A549 (cell line): ENCODE data around the gene COLEC12. TPM values are rescaled to one million over a fixed set of nuclear protein-coding genes. Genes with fewer than 3 reads are reported as not detected.

Experiments used
- ATAC-seq, 2 experiments: fragments of 200-7000 bp in 1 of 2; fragments of >200 bp in 1 of 2; cut with Nextera tagmentation in 1 of 2; cut with Tn5 transposase in 1 of 2; 3 replicates each; pipeline versions ENCODE4 v1.8.0 to v1.9.1; 2018 to 2020; ENCODE audit warnings: mild to moderate bottlenecking in 1 of 2, moderate library complexity in 1 of 2
- CTCF ChIA-PET: fragments of 300-600 bp; sonication (Branson Sonifier 250); formaldehyde crosslinking; extraction: SDS; loops from one replicate; lab custom pipeline; 2021; ENCODE audit warnings: antibody characterized with exemption, inconsistent platforms; lab: Yijun Ruan, JAX
- POLR2A ChIA-PET: fragments of 350-600 bp; formaldehyde crosslinking; extraction: SDS; loops from one replicate; lab custom pipeline; 2021; ENCODE audit warnings: antibody characterized with exemption, inconsistent platforms; lab: Yijun Ruan, JAX
- DNase-seq, 2 experiments: peaks; one replicate each; pipeline versions ENCODE4 v3.0.0 to v3.0.0-alpha.2; 2011 to 2016; ENCODE audit warnings: low read depth in 1 of 2, low spot score in 1 of 2
- FAIRE-seq: peaks from 2 replicates; lab custom pipeline; 2011; peaks lifted over from hg19 to GRCh38; lab: Jason Lieb, UNC
- H3K27ac ChIP-seq, 2 experiments: fragments of >200 bp; sonication (Bioruptor Twin); formaldehyde crosslinking; 3 replicates each; pipeline ENCODE4 v1.5.1; 2016 to 2017
- H3K4me1 ChIP-seq: fragments of >200 bp; sonication (Bioruptor Twin); formaldehyde crosslinking; 3 replicates; pipeline ENCODE4 v1.6.1; 2016
- H3K4me2 ChIP-seq: fragments of >200 bp; sonication (Bioruptor Twin); formaldehyde crosslinking; 3 replicates; pipeline ENCODE4 v1.6.1; 2016
- H3K4me3 ChIP-seq: fragments of >200 bp; sonication (Bioruptor Twin); formaldehyde crosslinking; 3 replicates; pipeline ENCODE4 v1.5.1; 2016
- H3K9me3 ChIP-seq: fragments of >200 bp; sonication (Bioruptor Twin); formaldehyde crosslinking; 3 replicates; pipeline ENCODE4 v1.6.1; 2016
- CBX2 ChIP-seq: fragments of 200-600 bp; sonication (generic); IDR thresholded peaks from 2 replicates; pipeline ENCODE4 v1.6.1; 2016; ENCODE audit warnings: low read depth, mild to moderate bottlenecking, borderline replicate concordance
- E2F6 ChIP-seq: IDR thresholded peaks from 2 replicates; pipeline ENCODE4 v1.6.1; 2012; ENCODE audit warnings: low read depth, borderline replicate concordance
- ELK1 ChIP-seq: fragments of 150-350 bp; IDR thresholded peaks from 2 replicates; pipeline ENCODE4 v1.6.1; 2014; ENCODE audit warnings: low read depth, mild to moderate bottlenecking, low read length
- ESRRA ChIP-seq: fragments of 150-350 bp; IDR thresholded peaks from 2 replicates; pipeline ENCODE4 v1.6.1; 2014; ENCODE audit warnings: mild to moderate bottlenecking, low read length, borderline replicate concordance
- FOXS1 ChIP-seq: fragments of 250-450 bp; sonication (Bioruptor Pico); IDR thresholded peaks from 2 replicates; pipeline ENCODE4 v1.5.0; 2020; ENCODE audit warnings: mild to moderate bottlenecking, moderate library complexity
- HES2 ChIP-seq: fragments of >200 bp; sonication (Bioruptor Twin); formaldehyde crosslinking; IDR thresholded peaks from 2 replicates; pipeline ENCODE4 v1.6.1; 2016
- HMGXB4 ChIP-seq: fragments of 250-450 bp; sonication (Bioruptor Pico); IDR thresholded peaks from 2 replicates; pipeline ENCODE4 v1.5.0; 2021; ENCODE audit warnings: mild to moderate bottlenecking, moderate library complexity, borderline replicate concordance
- HOXB5 ChIP-seq: fragments of 250-450 bp; sonication (Bioruptor Pico); IDR thresholded peaks from 2 replicates; pipeline ENCODE4 v1.5.0; 2020; ENCODE audit warnings: mild to moderate bottlenecking, moderate library complexity
- MAZ ChIP-seq: fragments of 150-350 bp; IDR thresholded peaks from 2 replicates; pipeline ENCODE4 v1.6.1; 2014; ENCODE audit warnings: antibody characterized with exemption, low read depth, low read length, borderline replicate concordance
- MYC ChIP-seq: IDR thresholded peaks from 2 replicates; pipeline ENCODE4 v1.6.1; 2012; ENCODE audit warnings: mild to moderate bottlenecking, inconsistent platforms, low read length, improper control_type of control experiment, borderline replicate concordance
- NPAS2 ChIP-seq: fragments of 250-450 bp; sonication (Bioruptor Pico); IDR thresholded peaks from 2 replicates; pipeline ENCODE4 v1.8.0; 2022; ENCODE audit warnings: mild to moderate bottlenecking, moderate library complexity, borderline replicate concordance
- NR3C1 ChIP-seq: fragments of >200 bp; sonication (Bioruptor Twin); formaldehyde crosslinking; IDR thresholded peaks from 3 replicates; pipeline ENCODE4 v1.6.1; 2017
- PHF8 ChIP-seq: fragments of 200-600 bp; sonication (generic); IDR thresholded peaks from 2 replicates; pipeline ENCODE4 v1.6.1; 2016; ENCODE audit warnings: low read depth, mild to moderate bottlenecking, antibody characterized with exemption, moderate library complexity, borderline replicate concordance
- POLR2AphosphoS2 ChIP-seq: conservative IDR thresholded peaks from 2 replicates; pipeline ENCODE4 v1.6.1; 2012; ENCODE audit warnings: low read length, improper control_type of control experiment, inconsistent platforms
- RARB ChIP-seq: fragments of 250-450 bp; sonication (Bioruptor Pico); IDR thresholded peaks from 2 replicates; pipeline ENCODE4 v1.8.0; 2021; ENCODE audit warnings: mild to moderate bottlenecking, moderate library complexity
- RCOR1 ChIP-seq: fragments of 150-350 bp; IDR thresholded peaks from 2 replicates; pipeline ENCODE4 v1.6.1; 2014; ENCODE audit warnings: antibody characterized with exemption, low read length, low read depth
- RFX5 ChIP-seq: fragments of 450-650 bp; IDR thresholded peaks from 2 replicates; pipeline ENCODE4 v1.7.1; 2014; ENCODE audit warnings: antibody characterized with exemption, mild to moderate bottlenecking, moderate library complexity
- SMC3 ChIP-seq: fragments of >200 bp; sonication (Bioruptor Twin); formaldehyde crosslinking; IDR thresholded peaks from 3 replicates; pipeline ENCODE4 v1.6.1; 2018; ENCODE audit warnings: inconsistent platforms
- TP53 ChIP-seq: fragments of 250-450 bp; sonication (Bioruptor Pico); IDR thresholded peaks from 2 replicates; pipeline ENCODE4 v1.5.0; 2021; ENCODE audit warnings: mild to moderate bottlenecking, moderate library complexity
- USF2 ChIP-seq: fragments of 450-650 bp; IDR thresholded peaks from 2 replicates; pipeline ENCODE4 v1.6.1; 2014; ENCODE audit warnings: antibody characterized with exemption
- ZC3H11A ChIP-seq: fragments of 450-650 bp; IDR thresholded peaks from 2 replicates; pipeline ENCODE4 v1.6.1; 2014; ENCODE audit warnings: antibody characterized with exemption, mild to moderate bottlenecking
- ZFP36 ChIP-seq: fragments of 450-650 bp; IDR thresholded peaks from 2 replicates; pipeline ENCODE4 v1.6.1; 2014; ENCODE audit warnings: borderline replicate concordance; ENCODE audit not compliant: partially characterized antibody
- ZNF302 ChIP-seq: fragments of 250-450 bp; sonication (Bioruptor Pico); IDR thresholded peaks from 2 replicates; pipeline ENCODE4 v1.9.0; 2021; ENCODE audit warnings: inconsistent platforms, mild to moderate bottlenecking, moderate library complexity
- WGBS: methylation state at CpG from one replicate; pipeline ENCODE4 v1.1.6; 2017; ENCODE audit errors: missing lambda C conversion rate; 5-methylcytosine and 5-hydroxymethylcytosine counted together
- polyA plus RNA-seq, 4 experiments: library from polyadenylated mRNA; depleted of rRNA in 3 of 4; stranded (reverse); fragments of >200 nt; fragmentation: RNase III in 1 of 4; extraction: RNeasy Plus Mini Kit Qiagen cat#74134 plus additional on column Dnase treatment in 1 of 4; gene quantifications; 2 replicates in 3 of 4; 3 replicates in 1 of 4; pipeline ENCODE4 v1.2.3, GENCODE V29; 2011 to 2017

The COLEC12 gene
- polyA plus RNA-seq, 2 of the 4 experiments (the other 2 are of a cell fraction), result 0.01 TPM; not detected in 1

- TF ChIP-seq FOXS1 (CRISPR knock-in tag), result no peak
Observed at GRCh38 chr18:373780-374179, 126.7 kb downstream of the COLEC12 start (continued).

GRCh38 chr18:371609-371982, 128.9 kb downstream of the COLEC12 start:
- 74% methylated on average over 7 of the region's 7 CpGs for WGBS

GRCh38 chr18:370751-371608, 129.5 kb downstream of the COLEC12 start:
- DNase-seq (no peak), ATAC-seq (no peak), FAIRE-seq (no peak)
- TF ChIP-seq MYC, result no peak
- no peak for TF ChIP-seq POLR2AphosphoS2
- TF ChIP-seq ZC3H11A, result no peak
- TF ChIP-seq MAZ, result no peak
- TF ChIP-seq ESRRA, result no peak
- TF ChIP-seq RCOR1, result no peak
- no peak for TF ChIP-seq RARB
- Histone ChIP-seq H3K27ac (no peak overlapping the region), H3K9me3 (no peaks in the 10 kb centered on the region), H3K4me3 (no peak overlapping the region), H3K4me1 (no peaks in the 10 kb centered on the region), H3K4me2 (no peak overlapping the region)
- 54% methylated on average over 5 of the region's 5 CpGs for WGBS
- POLR2A ChIA-PET, result no interaction called here
- CTCF ChIA-PET, result no interaction called here

More at GRCh38 chr18:371609-371982, 128.9 kb downstream of the COLEC12 start:
- no peaks in the 10 kb centered on the region for H3K9me3 ChIP-seq
- ATAC-seq, result no peak
- no peak for TF ChIP-seq NR3C1
- TF ChIP-seq RARB, result no peak
- TF ChIP-seq USF2, result no peak
- no peak for TF ChIP-seq NPAS2 (CRISPR knock-in tag)
- no peak for TF ChIP-seq ELK1
- TF ChIP-seq HOXB5 (CRISPR knock-in tag), result no peak
- no peak for TF ChIP-seq ZNF302 (CRISPR knock-in tag)
- TF ChIP-seq HMGXB4 (CRISPR knock-in tag), result no peak
- TF ChIP-seq E2F6, result no peak
- TF ChIP-seq MAZ, result no peak
- TF ChIP-seq PHF8, result no peak
- TF ChIP-seq POLR2AphosphoS2, result no peak
- no peak for TF ChIP-seq ZFP36
- TF ChIP-seq CBX2, result no peak
- no peak for TF ChIP-seq HES2
- no peak for TF ChIP-seq RFX5
- TF ChIP-seq SMC3, result no peak
- TF ChIP-seq TP53 (CRISPR knock-in tag), result no peak
- DNase-seq, result no peak
- POLR2A ChIA-PET, result no interaction called here
- no peak overlapping the region for H3K27ac ChIP-seq
- no peaks in the 10 kb centered on the region for H3K4me1 ChIP-seq
- no peak overlapping the region for H3K4me3 ChIP-seq
- CTCF ChIA-PET, result no interaction called here
- no peak overlapping the region for H3K4me2 ChIP-seq
- FAIRE-seq, result no peak
